22Rv1 (cell line): ENCODE measurements around the gene ACOX1.

Experiments used
- ZFX ChIP-seq: fragments of 450-650 bp; IDR thresholded peaks from 2 replicates; pipeline ENCODE4 v1.6.1; 2017; ENCODE audit warnings: antibody characterized with exemption, borderline replicate concordance
- TF ChIP-seq, protein P1 (sequence below): fragments of 450-650 bp; IDR thresholded peaks from 2 replicates; pipeline ENCODE4 v1.5.1; 2017; ENCODE audit warnings: mild to moderate bottlenecking

DNA sequence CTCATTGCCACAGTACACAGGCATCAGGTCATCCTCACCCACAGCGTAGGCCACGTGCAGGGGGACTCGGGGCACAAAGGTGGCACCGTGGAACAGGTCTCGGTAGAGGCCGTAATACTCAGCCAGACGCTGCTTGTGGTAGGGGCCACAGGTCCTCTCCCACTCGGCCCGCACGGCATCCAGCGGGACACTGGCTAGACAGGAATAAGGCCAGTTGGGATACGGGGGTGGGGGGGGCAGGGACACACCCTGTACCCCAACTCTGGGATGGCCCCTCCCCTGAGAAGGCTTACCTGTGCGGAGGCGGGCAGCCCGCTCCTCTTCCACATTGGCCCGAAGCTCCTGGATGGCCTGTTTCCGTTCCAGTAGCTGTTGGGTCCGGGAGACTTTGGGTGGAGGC, 77.2 kb downstream of the ACOX1 start:
- TF ChIP-seq, protein P1, sequence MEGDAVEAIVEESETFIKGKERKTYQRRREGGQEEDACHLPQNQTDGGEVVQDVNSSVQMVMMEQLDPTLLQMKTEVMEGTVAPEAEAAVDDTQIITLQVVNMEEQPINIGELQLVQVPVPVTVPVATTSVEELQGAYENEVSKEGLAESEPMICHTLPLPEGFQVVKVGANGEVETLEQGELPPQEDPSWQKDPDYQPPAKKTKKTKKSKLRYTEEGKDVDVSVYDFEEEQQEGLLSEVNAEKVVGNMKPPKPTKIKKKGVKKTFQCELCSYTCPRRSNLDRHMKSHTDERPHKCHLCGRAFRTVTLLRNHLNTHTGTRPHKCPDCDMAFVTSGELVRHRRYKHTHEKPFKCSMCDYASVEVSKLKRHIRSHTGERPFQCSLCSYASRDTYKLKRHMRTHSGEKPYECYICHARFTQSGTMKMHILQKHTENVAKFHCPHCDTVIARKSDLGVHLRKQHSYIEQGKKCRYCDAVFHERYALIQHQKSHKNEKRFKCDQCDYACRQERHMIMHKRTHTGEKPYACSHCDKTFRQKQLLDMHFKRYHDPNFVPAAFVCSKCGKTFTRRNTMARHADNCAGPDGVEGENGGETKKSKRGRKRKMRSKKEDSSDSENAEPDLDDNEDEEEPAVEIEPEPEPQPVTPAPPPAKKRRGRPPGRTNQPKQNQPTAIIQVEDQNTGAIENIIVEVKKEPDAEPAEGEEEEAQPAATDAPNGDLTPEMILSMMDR = no peak
- TF ChIP-seq ZFX = no peak
